Activated CD8-positive, alpha-beta memory T cell treated with anti-CD3 and anti-CD28 coated beads, Interleukin-2, amount 50 U/mL, for 48 hours (primary cell): ENCODE results near the gene OPHN1.
"Not testable (repeated sequence)": the region's sequence is repeated elsewhere in the genome, so short reads cannot be mapped to it uniquely, and the experiment has no call there.

Experiments used
- DNase-seq: peaks from one replicate; pipeline ENCODE4 v3.0.0-alpha.2; 2020

Gene OPHN1

DNA sequence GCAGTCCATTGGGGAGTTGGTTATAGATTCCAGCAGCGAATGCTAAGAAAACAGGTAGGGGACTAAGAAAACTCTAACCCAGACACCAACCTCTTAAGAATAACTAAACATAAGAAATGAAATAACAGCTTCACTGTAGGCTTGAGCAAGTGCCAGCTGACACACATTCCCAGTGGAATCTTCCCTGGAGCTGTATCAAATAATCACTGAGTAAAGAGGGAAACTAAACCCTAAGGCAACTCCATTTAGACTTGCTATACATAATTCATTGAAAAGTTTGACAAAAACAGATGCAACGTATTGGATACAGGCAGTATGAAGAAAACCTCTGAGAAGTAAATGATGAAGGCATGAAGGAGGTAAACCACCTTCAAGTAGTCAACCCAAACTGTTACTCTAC is 293.5 kb downstream of the OPHN1 start:
- DNase-seq: no peak

DNA sequence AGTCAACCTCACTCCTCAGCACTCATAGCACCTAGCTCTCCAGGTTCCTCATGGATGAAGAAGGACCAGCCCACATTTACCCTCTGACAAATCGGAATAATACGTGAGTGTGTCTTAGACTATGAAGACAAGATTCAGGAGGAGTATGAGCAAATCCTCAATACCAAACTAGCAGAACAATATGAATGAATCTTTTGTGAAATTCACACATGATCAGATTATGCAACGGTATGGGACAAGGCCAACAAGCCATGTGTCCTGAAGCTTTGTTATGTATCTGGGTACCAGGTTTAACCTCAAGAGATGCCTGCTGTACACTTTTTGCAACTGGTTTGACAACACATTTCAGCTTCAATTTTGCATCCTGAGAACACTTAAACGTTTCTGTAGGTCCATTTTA is 300.1 kb downstream of the OPHN1 start:
- no peak for DNase-seq

DNA sequence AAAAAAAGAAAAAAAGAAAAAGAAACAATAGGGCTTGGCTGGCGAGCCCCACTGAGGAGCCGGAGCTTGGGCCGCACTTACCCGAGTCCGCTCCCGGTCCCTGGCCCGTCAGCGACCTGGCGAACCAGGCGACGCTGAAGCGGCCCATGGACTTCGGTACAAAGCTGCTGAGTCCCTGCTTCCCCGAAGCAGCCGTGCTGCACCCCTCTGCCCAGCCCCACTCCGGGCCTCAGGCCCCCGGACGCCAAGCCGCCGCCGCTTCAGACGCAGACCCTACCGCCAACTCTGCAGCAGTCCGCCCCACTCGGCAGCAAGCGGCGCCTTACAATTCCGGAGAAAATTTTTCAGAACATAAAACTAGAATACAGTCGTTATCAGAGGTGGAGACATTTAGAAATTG is 300.5 kb downstream of the OPHN1 start:
- DNase-seq: no peak

DNA sequence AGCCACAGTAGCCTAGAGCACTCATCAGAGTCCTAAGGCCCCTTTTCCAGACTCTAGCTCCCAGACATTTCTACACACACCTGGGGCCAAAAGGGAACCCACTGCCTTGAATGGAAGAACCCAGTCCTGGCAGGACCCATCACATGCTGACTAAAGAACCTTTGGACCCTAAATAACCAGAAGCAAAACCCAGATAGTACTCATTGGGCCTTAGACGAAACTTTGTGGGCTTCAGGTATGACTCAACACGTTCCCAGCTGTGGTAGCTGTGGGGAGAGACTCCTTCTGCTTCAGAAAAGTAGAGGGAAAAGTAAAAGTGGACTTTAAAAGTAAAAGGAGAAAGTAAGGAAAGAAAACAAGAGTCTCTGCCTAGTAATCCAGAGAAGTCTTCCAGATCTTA is 311.5 kb downstream of the OPHN1 start:
- no peak for DNase-seq

DNA sequence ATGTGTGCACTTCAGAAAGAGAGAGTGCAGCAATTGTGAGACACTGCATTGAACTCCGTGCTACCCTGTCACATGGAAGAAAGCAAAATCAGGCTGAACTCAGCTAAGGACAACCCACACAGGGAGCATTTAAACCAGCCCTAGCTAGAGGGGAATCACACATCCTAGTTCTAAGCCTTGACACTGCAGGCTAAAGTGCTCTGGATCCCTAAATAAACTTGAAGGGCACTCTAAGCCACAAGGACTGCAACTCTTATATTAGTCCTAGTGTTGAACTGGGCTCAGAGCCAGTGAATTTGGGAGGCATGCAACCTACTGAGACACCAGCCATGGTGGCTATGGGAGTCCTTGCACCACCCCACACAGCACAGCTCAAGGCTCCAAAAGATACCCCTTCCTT is 311.9 kb downstream of the OPHN1 start:
- no peak for DNase-seq

DNA sequence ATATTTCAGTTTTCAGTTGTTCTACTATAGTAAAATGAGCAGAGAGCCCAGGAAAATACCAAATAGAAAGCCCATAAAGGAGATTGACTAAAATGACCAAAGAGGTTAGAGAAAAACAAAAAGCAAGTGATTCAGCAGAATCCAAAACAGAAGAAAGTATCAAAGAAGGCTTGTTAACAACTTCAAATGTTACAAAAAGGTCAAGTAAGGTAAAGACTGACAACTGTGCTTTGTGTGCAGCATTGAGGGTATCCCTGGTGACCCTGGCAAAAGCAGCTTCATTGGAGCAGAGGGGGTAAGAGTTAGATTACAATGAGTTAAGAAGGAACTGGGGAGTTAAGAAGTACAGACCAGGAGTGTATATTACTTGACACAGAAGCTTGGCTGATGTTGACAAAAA is 317.9 kb downstream of the OPHN1 start:
- no peak for DNase-seq

DNA sequence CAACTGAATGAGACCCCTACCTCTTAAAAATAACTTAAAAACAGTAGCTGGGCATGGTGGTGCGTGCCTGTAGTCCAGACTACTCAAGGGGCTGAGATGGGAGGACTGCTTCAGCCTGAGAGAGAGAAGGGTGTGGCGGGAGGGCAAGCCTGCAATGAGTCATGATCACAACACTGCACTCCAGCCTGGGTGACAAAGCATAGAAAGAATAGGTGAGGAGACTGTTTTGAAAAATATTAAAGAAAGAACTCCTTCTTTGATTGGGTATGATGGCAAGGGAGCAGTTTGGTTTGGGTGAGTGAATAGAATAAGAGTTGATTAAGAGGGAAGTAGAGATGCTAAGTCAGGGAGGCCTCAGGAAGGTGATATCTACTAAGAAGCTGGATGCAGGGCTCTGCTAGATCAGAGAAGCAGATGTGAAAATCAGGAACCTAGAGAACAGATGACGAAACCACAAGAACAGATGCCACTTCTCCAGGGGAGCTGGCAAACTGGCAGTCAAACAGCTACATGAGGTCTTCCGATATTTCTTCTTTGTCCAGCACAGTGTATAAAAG is 318.6 kb downstream of the OPHN1 start:
- no peak for DNase-seq

DNA sequence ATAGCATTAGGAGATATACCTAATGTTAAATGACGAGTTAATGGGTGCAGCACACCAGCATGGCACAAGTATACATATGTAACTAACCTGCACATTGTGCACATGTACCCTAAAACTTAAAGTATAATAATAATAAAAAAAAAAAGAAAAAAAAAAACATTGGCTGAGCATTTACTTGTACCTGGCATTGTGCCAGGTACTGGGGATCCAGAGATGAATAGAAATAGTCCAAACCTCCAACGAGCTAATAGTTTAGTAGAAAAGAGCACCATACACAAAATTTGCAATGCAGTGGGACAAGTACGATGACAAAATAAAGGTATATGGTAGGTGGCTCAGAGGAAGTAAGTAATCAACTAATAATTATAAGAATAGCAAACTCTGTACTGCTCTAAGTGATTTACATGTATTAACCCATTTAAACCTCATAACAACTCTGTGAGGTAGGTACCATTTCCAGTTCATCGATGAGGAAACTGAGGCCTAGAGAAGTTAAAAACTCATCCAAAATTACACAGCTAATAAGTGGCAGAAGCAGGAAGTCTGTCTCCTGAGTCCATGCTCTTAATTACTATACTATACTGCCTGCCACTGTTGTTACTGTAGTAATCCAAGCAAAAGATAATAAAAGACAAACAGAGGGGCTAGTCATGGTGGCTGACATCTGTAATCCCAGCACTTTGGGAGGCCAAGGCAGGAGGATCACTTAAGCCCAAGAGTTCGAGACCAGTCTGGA is 319.3 kb downstream of the OPHN1 start:
- no peak for DNase-seq

DNA sequence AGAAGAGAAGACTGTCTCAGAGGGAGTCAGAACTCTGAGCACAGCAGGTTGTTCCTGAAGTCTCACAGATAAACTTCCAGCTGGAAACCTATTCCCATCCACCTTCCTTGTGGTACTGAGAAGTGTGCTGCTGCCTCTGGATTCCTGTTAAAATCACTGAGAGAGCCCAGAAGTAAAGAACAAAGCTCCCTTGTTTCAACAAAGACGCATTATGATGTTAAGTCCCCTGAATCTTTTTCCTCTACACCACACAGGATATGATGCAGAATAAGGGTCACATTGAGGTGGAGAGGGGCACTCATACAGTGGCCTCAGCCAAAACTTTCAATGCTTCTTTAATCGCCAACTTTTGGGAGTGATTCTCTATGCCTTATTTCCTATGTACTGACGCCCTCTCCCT is 321.0 kb downstream of the OPHN1 start:
- DNase-seq: no peak

DNA sequence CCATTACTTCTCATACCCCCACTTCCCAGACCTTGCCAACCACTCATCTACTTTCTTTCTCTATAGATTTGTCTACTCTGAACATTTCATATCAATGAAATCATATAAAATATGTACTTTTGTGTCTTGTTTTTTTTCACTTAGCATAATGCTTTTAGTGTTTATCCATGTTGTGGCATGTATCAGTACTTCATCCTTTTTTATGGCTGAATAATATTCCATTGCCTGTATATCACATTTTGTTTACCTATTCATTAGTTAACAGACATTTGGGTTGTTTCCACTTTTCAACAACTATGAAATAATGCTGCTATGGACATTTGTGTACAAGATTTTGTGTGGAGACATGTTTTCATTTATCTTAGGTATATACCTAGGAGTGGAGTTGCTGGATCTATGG is 324.1 kb downstream of the OPHN1 start:
- DNase-seq: no peak

DNA sequence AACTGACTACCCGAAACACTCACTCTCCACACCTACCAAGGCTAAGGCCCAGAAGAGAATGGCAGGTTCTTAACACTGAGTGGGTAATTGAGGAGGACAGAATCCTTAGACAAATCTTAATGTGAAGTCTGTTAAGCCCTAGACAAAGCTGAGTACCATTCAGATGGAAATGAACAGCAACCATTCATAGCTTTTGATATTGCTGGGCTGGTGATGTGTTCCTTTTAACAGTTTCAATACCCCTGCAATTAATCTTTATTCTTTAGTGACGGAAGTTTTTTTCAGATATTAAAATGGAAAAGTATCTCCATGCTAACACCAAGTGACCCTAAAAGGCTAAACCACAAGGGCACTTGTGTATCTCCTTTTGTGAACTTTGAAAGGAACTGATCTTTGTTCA is 334.9 kb downstream of the OPHN1 start:
- no peak for DNase-seq

DNA sequence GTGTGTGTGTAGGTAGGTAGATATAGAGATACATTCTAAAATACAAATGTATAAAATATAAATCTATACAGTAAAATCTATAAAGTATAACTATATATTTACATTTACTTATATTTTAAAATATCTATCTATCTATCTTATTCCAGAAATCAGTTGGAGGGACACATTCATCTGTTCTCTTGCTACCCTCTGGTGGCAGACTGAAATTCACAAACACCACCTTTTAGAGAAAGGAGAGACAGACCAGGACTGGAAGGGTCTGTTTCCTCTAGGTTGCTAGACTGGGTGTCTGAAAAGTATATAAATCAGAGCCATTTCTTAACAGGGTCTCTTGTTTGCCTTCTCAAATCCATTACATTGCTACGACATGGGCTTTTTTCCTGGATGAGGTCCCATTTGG is 343.0 kb downstream of the OPHN1 start:
- DNase-seq: no peak

DNA sequence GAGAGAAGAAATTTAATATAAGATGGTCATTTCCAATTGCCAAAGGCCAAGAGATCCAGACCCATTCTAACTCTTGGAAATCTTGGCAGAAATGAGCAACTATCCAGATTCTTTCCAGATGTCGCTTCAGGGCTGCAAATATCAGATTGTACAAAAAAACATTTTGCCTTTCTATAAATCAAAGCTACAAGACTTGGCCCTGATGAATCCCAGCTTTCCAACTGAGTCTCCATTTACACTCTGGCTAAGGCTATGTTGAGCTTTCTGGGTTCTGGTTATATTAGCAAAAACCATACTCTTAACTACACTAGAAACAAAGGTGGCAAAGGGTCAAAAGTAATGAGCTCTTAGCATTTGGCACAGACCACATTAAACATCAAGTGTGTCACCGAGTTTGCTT is 345.8 kb downstream of the OPHN1 start:
- no peak for DNase-seq

DNA sequence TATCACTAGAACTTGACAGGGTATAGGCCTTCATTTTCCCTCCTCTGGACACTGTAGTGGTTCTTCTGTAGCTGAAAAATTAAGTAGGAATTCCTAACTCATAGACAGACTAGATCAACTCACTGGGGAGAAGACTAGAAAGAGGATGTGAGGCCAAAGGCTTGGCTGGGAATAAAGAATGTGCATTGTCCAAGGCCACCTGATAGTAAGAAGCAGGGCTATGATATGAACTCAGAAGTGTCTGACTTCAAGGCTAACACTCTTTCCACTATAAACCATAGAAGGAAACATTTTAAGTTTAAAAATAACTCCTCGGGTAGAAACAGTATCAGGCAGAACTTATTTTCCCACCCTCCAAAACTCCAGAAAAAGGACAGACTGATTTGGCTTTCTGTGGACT is 346.6 kb downstream of the OPHN1 start:
- DNase-seq: no peak

DNA sequence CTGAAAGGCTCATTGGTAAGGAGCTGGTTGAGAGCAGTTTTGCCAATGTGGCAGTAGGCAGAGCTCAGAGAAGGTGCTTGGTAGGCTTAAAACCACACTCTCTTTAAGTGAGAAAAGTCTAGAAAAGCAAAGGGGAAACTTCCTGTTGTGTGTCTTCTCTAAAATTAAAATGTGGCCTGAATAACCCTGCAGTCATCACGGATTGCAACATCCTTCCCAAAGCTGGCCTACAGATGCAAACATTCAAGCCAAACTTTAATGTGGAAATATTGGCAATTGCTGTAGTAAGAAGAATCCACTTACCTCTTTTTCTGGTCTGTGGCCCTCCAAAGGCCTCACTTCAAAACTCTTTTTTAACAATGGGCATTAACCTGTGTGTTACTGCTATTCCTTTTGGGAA is 348.5 kb downstream of the OPHN1 start:
- DNase-seq: no peak

DNA sequence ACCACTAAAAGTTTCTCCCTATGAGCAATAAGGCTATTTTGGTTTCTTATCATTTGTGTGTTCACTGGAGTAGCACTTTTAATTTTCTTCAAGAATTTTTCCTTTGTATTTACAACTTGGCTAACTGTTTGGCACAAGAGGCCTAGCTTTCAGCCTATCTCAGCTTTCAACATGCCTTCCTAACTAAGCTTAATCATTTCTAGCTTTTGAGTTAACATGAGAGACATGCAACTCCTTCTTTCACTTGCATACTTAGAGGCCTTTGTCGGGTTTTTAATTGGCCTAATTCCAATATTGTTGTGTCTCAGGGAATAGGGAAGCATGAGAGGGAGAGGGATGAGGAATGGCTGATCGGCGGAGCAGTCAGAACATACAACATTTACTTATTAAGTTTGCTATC is 349.8 kb downstream of the OPHN1 start:
- no peak for DNase-seq

DNA sequence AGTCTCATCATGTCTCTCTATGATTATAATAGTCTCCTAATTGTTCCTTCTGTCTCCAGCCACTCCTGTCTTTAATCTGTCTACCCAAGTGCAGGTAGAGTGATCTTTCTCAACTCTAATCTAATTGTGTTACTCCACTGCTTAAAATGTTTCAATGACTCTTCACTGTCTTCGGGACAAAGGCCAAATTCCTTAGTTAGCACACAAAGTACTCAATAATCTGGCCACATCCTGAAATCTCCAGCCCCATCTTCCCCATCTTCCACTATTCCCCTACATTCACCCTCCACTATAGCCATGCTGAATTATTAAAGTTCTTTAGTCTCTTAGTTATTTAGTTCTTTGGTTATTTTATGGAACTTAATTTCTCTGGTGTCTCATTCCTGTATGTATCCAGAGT is 353.3 kb downstream of the OPHN1 start:
- DNase-seq: no peak

DNA sequence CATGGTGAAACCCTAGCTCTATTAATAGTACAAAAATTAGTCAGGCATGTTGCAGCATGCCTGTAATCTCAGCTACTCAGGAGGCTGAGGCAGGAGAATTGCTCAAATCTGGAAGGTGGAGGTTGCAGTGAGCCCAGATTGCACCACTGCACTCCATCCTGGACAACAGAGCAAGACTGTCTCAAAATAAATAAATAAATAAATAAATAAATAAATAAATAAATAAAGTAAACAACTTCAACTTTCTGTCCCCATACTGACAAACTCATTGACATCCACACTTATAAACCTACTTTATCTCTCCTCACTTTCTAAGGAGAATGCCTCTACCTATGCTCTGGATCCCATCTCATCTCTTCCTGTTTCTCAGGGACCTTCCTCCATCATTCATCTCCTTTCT is 354.5 kb downstream of the OPHN1 start:
- not testable (repeated sequence) for DNase-seq

DNA sequence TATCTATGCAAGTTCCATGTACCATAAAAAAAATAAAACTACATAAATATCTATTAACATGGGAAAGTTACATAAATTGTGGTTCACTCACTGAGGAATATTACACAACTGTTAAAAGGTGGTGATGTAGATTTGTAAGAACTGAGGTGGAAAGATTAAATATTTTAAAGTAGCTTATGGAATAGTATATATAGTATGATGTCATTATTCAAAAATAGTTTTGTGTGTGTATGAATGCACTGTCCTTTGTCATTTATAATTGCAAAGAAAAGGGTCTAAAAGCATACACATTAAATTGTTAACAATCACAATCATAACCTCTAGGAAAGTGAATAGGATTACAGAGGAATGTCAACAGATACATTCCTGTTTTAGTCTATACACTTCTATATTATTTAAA is 355.9 kb downstream of the OPHN1 start:
- DNase-seq: no peak

DNA sequence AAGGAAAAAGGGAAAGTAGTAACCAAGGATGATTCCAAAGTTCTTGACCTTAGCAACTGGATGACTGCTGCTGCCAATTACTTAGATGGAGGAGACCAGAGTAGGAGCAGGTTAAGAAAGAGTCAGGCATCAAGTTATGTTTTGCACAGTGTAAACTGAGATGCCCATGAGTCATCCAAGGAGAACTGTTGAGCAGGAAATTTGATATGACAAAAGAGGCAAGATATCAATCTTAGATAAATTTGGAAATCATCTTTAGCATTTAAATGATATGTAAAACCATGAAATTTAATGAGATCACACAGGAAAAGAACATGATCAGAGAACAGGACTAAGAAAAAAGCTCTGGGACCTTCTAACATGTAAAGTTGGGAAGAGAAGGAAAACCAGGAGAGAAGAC is 361.3 kb downstream of the OPHN1 start:
- DNase-seq: no peak

DNA sequence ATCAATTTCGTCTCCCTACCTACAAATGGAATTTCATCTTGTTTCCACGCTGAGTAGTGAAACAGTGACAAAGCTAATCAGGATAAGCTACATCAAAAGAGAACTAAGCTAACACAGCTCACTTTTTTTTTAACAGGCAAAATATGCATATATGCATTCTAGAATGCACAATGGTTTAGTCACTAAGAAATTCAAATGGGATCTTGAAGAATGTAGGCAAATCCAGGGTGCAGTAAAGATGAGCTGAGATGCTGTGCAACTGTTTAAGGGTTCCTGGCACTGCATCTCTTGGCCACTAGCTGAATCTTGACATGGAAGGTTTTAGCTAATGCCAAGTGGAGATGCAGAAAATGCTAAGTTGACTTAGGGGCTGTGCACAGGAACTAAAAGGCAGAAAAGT is 363.2 kb downstream of the OPHN1 start:
- DNase-seq: not testable (repeated sequence)

DNA sequence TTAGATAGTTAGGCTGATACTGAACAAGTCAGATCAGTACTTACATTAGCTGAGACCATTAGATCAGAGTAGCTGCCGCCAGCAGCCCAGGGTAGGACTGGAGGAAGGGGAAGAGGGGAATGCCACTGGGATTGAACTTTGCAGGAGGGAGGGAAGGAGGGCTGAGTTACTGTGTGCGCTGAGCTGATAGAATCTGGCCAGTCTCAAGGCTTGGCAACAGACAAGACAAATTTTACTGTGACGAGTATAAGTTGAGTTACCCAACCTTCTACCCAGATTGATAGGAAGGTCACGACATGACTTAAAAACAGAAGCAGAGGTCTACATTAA is 372.1 kb downstream of the OPHN1 start:
- DNase-seq: no peak

DNA sequence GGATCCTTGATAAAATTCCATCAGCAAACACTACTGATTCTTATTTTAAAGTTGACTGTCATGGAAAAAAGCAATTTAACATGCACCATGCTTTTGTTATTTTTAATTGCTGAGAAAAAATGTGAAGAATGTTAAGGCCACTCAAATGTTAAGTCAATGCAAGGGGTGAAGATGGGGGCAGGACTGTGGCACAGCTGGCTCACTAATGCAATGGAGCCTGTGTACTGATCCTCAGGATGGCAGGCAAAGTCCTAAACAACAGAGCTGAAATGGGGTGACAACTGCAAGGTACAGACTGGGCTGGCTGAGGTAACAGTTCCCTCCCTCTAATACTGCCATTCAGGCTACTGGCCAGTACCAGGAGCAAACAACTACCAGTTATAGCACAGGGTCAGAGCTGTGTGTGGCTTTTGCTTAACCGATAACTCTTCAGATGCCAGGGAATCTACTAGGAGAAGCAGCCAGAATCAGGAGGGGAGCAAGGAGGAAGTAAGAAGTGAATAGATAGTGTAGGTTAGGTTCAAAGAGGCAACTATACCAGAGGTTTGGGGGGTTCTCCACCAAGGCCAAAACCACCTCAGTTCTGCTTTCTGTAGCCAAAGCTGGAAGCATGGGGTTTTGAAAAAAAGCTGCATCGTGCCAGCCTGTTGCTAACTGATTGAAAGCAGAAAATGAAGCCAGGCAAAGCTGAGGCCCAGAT is 372.6 kb downstream of the OPHN1 start:
- no peak for DNase-seq

DNA sequence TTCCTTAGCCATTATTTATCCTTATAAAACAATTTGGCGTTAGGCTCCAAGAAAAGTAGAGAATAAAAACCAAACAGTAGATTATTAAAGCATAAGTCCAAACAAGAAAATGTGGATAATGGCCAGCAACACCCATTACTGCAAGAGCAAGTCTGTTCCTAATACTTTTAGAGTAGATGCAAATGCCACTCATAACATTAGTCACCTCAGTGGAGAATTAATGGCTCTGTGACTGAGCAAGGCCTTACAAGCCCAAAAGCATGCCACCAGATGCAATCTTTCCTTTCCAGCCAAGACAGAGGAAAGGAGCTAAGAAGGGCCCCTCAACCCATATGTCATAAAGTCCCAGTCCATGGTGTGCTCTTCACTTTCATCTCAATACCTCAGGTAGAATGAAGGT is 373.8 kb downstream of the OPHN1 start:
- DNase-seq: no peak

DNA sequence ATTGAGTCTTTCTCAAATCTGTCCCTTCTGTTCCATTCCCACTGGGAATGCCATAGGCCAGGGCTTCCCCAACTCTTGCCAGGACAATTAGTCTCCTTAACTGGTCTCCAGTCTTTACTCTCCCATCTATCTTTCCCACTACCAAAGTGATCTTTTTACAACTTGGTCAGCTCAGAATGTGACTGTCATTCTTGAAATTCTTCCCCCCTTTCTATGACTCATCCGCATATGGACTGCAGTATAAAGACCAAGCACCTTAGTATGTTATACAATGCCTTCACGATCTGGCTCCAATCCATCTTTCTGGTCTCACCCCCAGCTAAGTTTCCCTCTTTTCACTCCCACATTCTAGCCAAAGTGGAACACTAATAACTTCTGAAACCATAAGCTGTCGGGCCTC is 383.8 kb downstream of the OPHN1 start:
- DNase-seq: no peak
